Activated CD8-positive, alpha-beta T cell treated with anti-CD3 and anti-CD28 coated beads, Interleukin-2, amount 10 ng/mL, durations not matched to agents 7 days and 5 days (primary cell): Measurements from ENCODE around the gene BFSP1. TPM values are rescaled to one million over a fixed set of nuclear protein-coding genes. Genes with fewer than 3 reads are reported as not detected.

Experiments used
- ATAC-seq: fragments of 150-1000 bp; cut with Tn5 transposase; one replicate; pipeline ENCODE4 v1.10.0; 2021; ENCODE audit warnings: moderate library complexity
- CTCF ChIA-PET: fragments of 350-600 bp; sonication (Branson Sonifier 250); formaldehyde crosslinking; loops from one replicate; lab custom pipeline; 2021; ENCODE audit warnings: antibody characterized with exemption; lab: Charles Lee
- POLR2A ChIA-PET: fragments of 350-600 bp; sonication (Branson Sonifier 250); formaldehyde crosslinking; loops from one replicate; lab custom pipeline; 2021; ENCODE audit warnings: antibody characterized with exemption; lab: Charles Lee
- DNase-seq: peaks from one replicate; pipeline ENCODE4 v3.0.0-alpha.2; 2020
- H3K27ac Mint-ChIP-seq: one replicate; pipeline ENCODE4 v1.8.0; 2021; ENCODE audit warnings: mild to moderate bottlenecking, mixed read lengths
- H3K27me3 Mint-ChIP-seq: one replicate; pipeline ENCODE4 v1.8.0; 2021; ENCODE audit warnings: low read depth, mixed read lengths
- H3K36me3 Mint-ChIP-seq: one replicate; pipeline ENCODE4 v1.8.0; 2021; ENCODE audit warnings: low read depth, mixed read lengths
- H3K4me1 Mint-ChIP-seq: one replicate; pipeline ENCODE4 v1.8.0; 2021; ENCODE audit warnings: low read depth, mixed read lengths
- H3K4me3 Mint-ChIP-seq: one replicate; pipeline ENCODE4 v1.8.0; 2021; ENCODE audit warnings: mild to moderate bottlenecking, mixed read lengths
- H3K9me3 Mint-ChIP-seq: one replicate; pipeline ENCODE4 v1.8.0; 2022; ENCODE audit warnings: mixed read lengths; ENCODE audit not compliant: insufficient read depth
- total RNA-seq, 2 experiments: library from RNA; stranded (reverse); gene quantifications; one replicate each; pipeline ENCODE4 v1.2.3, GENCODE V29; 2021

The BFSP1 gene
- total RNA-seq, 2 experiments from 2014 or later = 0.50 to 0.55 TPM

DNA sequence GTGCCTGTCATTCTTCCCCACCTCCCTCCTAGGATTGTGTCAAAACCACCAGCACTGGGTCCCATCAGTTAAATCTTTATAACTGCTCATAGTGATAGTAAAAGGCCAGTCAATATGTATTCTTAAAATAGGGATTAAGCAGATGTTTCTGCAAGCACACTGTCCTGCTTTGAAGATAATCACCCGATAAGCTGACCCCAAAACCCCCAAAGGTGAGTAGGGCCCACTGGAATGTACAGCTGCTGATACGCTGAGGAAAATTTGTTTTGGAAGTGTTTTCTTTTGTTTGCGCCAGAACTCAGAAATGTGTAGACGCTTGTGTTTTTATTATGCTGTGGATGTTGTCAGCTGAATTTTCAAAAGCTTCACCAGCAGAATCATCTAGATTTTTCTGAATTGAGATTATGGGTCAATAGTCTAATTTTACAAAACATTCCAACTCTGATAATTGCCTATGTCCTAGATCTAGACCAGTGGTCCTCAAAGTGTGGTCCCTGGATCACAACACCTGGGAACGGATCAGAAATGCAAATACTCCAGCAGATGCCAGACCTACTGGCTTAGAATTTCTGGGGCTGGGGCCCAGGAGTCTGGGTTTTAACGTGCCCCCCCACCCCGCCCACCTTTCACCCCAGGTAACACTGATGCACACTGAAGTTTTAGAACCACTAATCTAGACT lies 11.4 kb downstream of the BFSP1 start:
- H3K4me1 Mint-ChIP-seq = peaks cover 5% of the 10 kb centered on the region
- H3K27ac Mint-ChIP-seq = no peak overlapping the region
- peaks cover 20% of the 10 kb centered on the region for H3K27me3 Mint-ChIP-seq
- no peaks in the 10 kb centered on the region for H3K9me3 Mint-ChIP-seq
- DNase-seq (no peak), ATAC-seq (no peak)
- ChIA-PET CTCF (interaction anchor here (1.7 kb wide), 1 partner anchor 14 kb away, joined by 6 read pairs; no protein-coding TSS in a partner anchor), POLR2A (no interaction called here)
- no peak overlapping the region for H3K4me3 Mint-ChIP-seq
- H3K36me3 Mint-ChIP-seq = no peaks in the 10 kb centered on the region

DNA sequence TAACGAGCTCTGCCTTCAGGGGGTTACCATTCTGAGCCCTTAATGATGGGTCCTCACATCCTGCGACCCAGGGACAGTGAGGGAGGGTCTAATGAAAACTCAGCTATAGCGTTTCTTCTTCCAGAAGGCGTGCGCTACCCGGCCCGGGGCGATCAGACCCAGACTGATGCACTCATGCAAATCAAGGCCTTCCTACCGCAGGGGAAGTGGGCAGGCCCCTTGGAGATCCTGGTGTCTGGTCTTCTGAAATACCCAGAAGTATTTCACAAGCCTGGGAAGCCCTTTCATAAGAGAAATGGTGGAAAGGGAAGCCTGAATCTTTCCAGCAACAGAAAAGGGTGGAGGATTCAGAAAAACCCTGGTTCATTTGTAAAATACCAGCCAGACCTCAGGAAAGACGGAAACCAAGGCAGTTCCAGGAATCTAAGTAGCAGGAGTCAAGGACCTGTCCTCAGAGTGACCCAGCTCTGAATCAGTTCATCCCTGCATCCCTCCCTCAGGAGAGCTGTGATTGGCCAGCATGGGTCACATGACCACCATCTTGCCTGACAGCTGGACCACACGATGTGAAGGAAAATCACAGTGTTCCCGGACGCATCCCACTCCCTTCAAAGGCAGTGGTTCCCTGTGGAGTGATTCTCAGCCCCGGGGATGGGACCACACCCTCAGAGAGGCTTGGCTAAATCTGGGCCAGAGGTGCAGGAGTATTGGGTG lies 12.7 kb downstream of the BFSP1 start:
- POLR2A ChIA-PET = no interaction called here
- CTCF ChIA-PET = no interaction called here
- Mint-ChIP-seq H3K36me3 (no peaks in the 10 kb centered on the region), H3K4me3 (no peak overlapping the region), H3K4me1 (peaks cover 5% of the 10 kb centered on the region), H3K27ac (no peak overlapping the region), H3K9me3 (no peaks in the 10 kb centered on the region), H3K27me3 (peaks cover 20% of the 10 kb centered on the region)
- ATAC-seq = no peak
- no peak for DNase-seq

DNA sequence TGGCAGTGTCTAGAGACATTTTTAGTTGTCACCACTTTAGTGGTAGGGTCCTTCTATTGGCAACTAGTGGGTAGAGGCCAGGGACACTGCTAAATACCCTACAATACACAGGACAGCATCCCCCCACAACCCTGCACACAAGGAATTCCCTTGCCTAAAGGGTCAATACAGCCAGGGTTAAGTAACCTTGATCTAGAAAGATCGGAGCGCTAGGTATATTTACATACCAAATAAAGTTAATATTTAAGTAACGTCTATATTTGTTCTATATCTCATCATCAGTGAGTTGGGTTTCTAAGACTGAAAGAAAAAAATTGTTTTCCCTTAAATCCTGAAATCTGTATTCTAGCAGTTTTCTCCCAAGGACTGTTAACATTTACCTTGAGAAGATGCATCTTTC lies 16.1 kb downstream of the BFSP1 start:
- ATAC-seq (no peak), DNase-seq (no peak)
- Mint-ChIP-seq H3K4me1 (peaks cover 16% of the 10 kb centered on the region), H3K9me3 (no peaks in the 10 kb centered on the region), H3K27me3 (peaks cover 24% of the 10 kb centered on the region), H3K4me3 (no peak overlapping the region), H3K27ac (no peak overlapping the region), H3K36me3 (no peaks in the 10 kb centered on the region)
- CTCF ChIA-PET = interaction anchor here (1.4 kb wide), 1 partner anchor 11 kb away, joined by 7 read pairs; no protein-coding TSS in a partner anchor
- POLR2A ChIA-PET = no interaction called here

DNA sequence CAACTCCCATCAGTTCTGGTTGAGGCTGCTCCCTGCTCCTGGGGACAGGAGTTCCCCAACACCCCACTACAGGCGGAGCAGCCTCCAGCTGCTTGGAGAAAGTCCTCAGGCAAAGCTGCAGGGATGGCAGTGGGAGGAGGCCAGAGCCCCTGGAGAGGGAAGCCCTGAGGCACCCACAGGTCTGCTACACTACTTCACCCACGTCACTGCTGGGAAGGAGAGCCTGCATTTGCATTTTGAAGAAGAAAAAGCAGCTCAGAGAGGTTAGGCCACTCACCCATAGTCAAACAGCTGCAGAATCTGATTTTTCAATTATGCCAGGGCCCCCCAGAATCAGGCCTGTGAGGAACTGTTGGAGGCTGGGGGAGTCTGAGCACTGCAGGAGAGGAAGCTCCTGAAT lies 17.2 kb downstream of the BFSP1 start:
- DNase-seq (no peak), ATAC-seq (no peak)
- Mint-ChIP-seq H3K36me3 (no peaks in the 10 kb centered on the region), H3K27ac (no peak overlapping the region), H3K9me3 (no peaks in the 10 kb centered on the region), H3K27me3 (peaks cover 28% of the 10 kb centered on the region), H3K4me3 (no peak overlapping the region), H3K4me1 (peaks cover 16% of the 10 kb centered on the region)
- ChIA-PET CTCF (interaction anchor here (1.4 to 1.6 kb wide), 3 partner anchors 9 to 169 kb away, joined by 5 to 7 read pairs (median 5); partner anchors contain the start of gene RRBP1), POLR2A (interaction anchor here (0.6 to 1.2 kb wide), 3 partner anchors 14 to 57 kb away, joined by 3 read pairs; partner anchors contain the start of gene DSTN)

DNA sequence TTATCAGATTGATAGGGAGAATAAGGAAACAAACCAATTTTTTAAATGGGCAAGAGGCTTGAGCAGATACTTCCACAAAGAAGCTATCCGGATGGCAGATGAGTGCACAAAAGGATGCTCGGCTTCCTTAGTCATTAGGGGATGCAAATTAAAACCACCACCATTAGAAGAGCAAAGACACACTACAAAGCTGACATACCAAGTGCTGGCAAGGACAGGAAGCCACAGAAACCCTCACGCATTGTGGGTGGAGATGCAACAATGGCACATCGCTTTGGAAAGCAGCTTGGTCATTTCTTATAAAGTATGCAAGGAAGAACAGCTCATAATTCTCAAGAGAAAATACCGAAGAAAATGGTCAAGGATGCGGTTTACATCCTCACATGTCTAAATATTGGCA lies 19.8 kb downstream of the BFSP1 start:
- H3K27me3 Mint-ChIP-seq = peaks cover 29% of the 10 kb centered on the region
- H3K4me1 Mint-ChIP-seq = peaks cover 33% of the 10 kb centered on the region
- no peaks in the 10 kb centered on the region for H3K36me3 Mint-ChIP-seq
- no peak overlapping the region for H3K4me3 Mint-ChIP-seq
- ChIA-PET CTCF (interaction anchor here (1.2 kb wide), 1 partner anchor 137 kb away, joined by 3 read pairs; no protein-coding TSS in a partner anchor), POLR2A (no interaction called here)
- no peak overlapping the region for H3K27ac Mint-ChIP-seq
- DNase-seq = peak; percentile 56
- peak; percentile 50 for ATAC-seq
- no peaks in the 10 kb centered on the region for H3K9me3 Mint-ChIP-seq

DNA sequence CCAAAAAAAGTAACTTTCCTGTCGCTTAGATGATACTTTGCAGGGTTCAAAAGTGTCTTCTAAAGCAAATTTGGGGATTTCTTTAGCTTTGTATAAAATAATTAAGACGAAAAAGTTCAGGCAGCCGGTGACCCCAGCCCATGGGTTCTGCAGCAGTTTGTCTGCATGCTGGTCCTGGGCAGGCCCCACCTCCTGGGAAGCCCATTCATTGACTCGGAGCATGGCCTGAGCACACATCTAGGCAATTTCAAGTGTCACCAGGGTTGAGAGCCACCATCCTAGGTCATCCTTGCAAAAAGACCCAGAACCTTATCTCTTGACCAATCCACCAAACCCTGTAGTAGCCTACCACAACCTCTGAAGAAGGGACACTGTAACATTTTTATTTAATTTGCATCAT lies 20.6 kb downstream of the BFSP1 start:
- ChIA-PET CTCF (no interaction called here), POLR2A (no interaction called here)
- no peak overlapping the region for H3K27ac Mint-ChIP-seq
- DNase-seq = no peak
- peaks cover 24% of the 10 kb centered on the region for H3K27me3 Mint-ChIP-seq
- no peak overlapping the region for H3K4me3 Mint-ChIP-seq
- no peaks in the 10 kb centered on the region for H3K36me3 Mint-ChIP-seq
- H3K4me1 Mint-ChIP-seq = peaks cover 39% of the 10 kb centered on the region
- no peaks in the 10 kb centered on the region for H3K9me3 Mint-ChIP-seq
- no peak for ATAC-seq

DNA sequence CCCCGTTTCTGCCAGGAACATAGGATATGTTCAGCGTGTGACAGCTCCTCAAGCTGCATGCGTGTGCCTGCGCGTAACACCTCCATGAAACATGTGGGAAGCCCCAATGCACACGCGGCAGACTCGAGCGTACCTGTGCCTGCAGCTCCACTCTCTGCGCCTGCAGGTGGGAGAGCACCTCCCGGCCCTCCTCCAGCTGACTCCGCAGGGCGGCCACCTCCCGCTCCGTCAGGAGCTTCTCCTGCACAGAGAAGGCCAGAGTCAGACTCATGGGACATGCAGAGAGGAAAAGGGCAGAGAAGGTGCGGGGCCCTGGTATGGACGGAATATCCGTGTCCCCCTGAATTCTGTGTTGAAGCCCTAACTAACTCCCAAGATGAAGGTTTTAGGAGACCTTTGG lies 22.4 kb downstream of the BFSP1 start:
- ATAC-seq (no peak), DNase-seq (no peak)
- ChIA-PET CTCF (no interaction called here), POLR2A (no interaction called here)
- Mint-ChIP-seq H3K4me3 (no peak overlapping the region), H3K9me3 (no peaks in the 10 kb centered on the region), H3K27ac (no peak overlapping the region), H3K36me3 (no peaks in the 10 kb centered on the region), H3K4me1 (peaks cover 57% of the 10 kb centered on the region), H3K27me3 (peaks cover 23% of the 10 kb centered on the region)

DNA sequence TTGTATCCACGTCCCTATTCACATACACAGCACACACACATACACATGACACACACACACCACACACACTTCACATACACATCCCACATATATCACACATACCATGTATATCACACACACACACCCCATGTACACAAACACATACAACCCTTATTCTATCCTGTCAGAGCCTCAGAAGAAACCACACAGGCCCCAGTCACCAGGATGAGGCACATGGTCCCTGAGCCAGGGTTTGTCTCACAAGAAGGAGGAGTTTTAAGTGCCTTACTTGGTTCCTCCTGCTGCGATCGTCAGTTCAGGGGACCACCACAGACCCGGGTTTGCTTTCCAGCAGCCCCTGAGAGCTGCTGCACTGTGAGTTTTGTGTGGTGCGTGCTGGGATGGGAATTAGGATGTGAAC lies 23.6 kb downstream of the BFSP1 start:
- Mint-ChIP-seq H3K36me3 (no peaks in the 10 kb centered on the region), H3K9me3 (no peaks in the 10 kb centered on the region), H3K4me3 (no peak overlapping the region), H3K27me3 (peaks cover 23% of the 10 kb centered on the region), H3K27ac (peak overlapping the region; percentile 1), H3K4me1 (peaks cover 66% of the 10 kb centered on the region)
- ATAC-seq (no peak), DNase-seq (no peak)
- CTCF ChIA-PET = no interaction called here
- POLR2A ChIA-PET = no interaction called here

DNA sequence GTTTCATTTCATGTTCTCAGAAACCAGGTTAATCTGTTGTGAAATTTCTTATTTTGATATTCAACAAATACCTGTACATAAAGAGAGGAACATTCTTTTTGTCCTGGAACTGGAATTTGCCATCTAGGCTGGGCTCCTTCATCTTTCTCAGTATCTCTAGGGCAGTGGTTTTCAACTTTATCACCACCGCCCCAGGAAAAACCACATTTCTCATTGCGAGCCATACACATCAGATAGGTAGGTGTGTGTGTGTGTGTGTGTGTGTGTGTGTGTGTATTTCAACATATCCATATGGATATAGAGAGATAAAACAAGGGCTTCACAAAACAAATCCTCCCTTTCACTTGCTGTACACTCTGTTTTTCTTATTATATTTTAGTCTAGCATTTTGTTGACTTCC lies 24.1 kb downstream of the BFSP1 start:
- peak overlapping the region; percentile 1 for H3K27ac Mint-ChIP-seq
- ChIA-PET CTCF (interaction anchor here (1.4 to 3.3 kb wide), 2 partner anchors 64 to 100 kb away, joined by 5 to 20 read pairs; partner anchors contain the start of gene DSTN), POLR2A (no interaction called here)
- H3K4me1 Mint-ChIP-seq = peaks cover 64% of the 10 kb centered on the region
- H3K36me3 Mint-ChIP-seq = no peaks in the 10 kb centered on the region
- ATAC-seq (no peak), DNase-seq (peak; percentile 35)
- peaks cover 24% of the 10 kb centered on the region for H3K27me3 Mint-ChIP-seq
- no peak overlapping the region for H3K4me3 Mint-ChIP-seq
- no peaks in the 10 kb centered on the region for H3K9me3 Mint-ChIP-seq

DNA sequence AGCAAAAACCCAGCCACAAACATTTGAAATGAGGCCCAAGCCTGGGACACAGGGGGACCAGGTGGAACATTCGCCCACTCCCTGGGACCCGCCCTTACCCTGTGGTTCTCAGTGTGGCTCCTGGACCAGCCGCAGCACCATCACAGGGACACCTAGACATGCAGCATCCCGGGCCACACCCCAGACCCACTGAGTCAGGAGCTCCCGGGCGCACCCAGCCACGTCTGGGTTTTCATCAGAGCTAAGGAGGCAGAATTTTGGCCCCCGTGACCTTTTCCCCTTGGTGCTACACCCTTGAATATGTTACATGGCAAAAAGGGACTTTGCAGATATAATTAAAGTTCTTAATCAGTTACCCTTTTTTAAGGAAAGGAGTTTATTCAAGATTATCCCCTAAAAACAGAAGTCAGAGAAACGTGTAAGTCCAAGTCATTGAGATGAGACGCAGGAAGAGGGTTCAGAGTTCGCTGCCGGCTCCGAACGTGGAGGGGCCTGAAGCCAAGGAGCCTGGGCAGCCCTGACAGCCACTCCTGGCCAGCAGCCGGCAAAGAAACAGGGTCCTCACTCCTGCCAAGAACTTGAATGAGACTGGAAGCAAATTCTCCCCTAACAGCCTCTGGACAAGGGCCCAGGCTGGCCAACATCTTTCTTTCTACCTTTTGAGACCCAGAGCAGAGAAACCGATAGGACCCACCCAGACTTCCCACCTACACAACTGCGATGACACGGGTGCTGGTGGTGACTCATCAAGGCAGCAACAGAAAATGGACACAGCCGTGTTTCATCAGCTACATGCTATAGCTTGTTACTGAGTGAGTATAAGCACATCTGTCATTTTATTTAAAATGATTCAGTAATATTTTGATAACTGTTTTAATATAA lies 25.3 kb downstream of the BFSP1 start:
- Mint-ChIP-seq H3K36me3 (no peaks in the 10 kb centered on the region), H3K9me3 (no peaks in the 10 kb centered on the region), H3K27me3 (peaks cover 28% of the 10 kb centered on the region), H3K4me3 (peak overlapping the region; percentile 72), H3K4me1 (peaks cover 53% of the 10 kb centered on the region), H3K27ac (peak overlapping the region; percentile 77)
- ATAC-seq = peak; percentile 56
- CTCF ChIA-PET = interaction anchor here (0.7 to 3.9 kb wide), 31 partner anchors 7 to 490 kb away, joined by 3 to 32 read pairs (median 5); partner anchors contain the start of genes BFSP1, DSTN and RRBP1
- POLR2A ChIA-PET = interaction anchor here (0.6 to 1.6 kb wide), 4 partner anchors 115 to 487 kb away, joined by 3 read pairs; no protein-coding TSS in a partner anchor
- peak; percentile 62 for DNase-seq
